G401 (cell line): Measurements from ENCODE around the gene GNG7. TPM values are rescaled to one million over a fixed set of nuclear protein-coding genes. Genes with fewer than 3 reads are reported as not detected.
A peak's percentile ranks its signal among the peaks of the same experiment; 100 is the strongest.
"Not testable (repeated sequence)": the region's sequence is repeated elsewhere in the genome, so short reads cannot be mapped to it uniquely, and the experiment has no call there.

Experiments
- DNase-seq: peaks from one replicate; pipeline ENCODE4 v3.0.0-alpha.2; 2015; ENCODE audit warnings: low spot score
- in situ Hi-C: cut with HindIII; loops from 2 replicates; pipeline ENCODE4 v1.10.0; 2016; ENCODE audit warnings: low sequenced_read_pairs, mixed read lengths
- total RNA-seq: library from RNA; depleted of rRNA; stranded (reverse); fragments of >200 nt; shearing (Covaris generic); gene quantifications from 2 replicates; pipeline ENCODE4 v1.2.3, GENCODE V29; 2014

The GNG7 gene
- total RNA-seq, 1 experiment from 2014 or later, result 9.2 TPM

DNA sequence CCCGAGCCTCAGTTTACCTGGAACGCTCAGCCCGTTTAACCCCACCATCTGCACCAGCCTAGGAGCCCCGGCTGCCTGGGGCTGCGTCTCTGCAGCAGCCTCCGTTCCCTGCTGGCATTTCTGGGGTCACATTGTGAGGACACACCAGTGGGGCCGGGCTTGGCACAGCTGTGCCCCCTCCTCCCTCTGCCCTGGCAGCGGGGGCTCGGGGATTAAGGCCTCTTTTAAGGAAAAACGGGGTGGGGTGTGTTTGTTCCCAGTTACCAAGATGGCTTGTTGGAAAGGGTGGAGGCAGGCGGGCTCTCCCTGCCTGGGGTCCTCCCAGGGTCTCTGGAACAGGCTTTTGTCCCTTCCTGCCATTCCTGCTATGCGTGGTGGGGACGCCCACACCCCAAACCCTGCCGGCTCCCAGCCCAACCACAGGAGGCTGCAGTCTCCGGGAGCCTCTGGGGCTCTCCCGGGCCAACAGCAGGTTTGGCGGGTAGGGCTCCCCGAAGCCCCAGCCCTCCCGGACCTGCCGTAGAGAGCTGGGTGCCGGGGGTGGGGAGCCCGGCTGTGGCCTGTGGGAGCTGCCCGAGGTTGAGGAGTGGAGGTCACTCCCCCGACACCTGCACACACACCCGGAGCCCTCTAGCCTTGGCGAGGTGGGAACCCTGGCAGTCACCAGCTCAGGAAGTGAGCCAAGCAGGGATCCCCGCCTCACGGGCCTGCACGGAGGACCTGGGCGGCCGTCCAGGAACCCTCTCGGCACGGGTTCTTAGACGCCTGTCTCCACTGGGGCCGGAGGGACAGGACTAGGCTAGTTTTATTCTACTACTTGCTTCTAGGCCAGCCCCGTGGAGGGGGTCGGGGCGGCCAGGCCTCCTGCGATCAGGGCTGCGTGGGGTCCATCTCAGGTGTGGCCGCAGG lies 189.7 kb downstream of the GNG7 start:
- in situ Hi-C loops, result no loop called here
- DNase-seq, result no peak

DNA sequence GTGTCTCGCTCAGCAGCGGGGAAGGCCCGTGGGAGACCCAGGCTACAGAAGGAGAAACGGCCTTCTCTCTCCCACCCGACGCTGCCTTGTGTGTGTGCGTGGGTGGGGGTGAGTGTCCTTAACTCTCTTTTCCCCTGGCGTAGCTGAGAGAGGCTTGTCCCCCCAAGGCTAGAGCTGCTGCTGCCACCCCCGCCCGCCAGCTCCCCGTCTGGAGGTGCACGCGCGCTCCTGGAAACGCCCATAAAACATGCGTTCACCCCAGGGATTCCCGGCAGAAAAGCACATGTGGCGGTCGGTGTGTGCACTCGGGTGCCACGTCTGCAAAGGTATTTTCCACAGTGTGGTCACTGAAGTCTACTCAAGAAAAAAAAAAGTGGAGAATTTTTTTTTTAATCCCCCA lies 190.5 kb downstream of the GNG7 start:
- DNase-seq, result no peak
- in situ Hi-C loops, result no loop called here

DNA sequence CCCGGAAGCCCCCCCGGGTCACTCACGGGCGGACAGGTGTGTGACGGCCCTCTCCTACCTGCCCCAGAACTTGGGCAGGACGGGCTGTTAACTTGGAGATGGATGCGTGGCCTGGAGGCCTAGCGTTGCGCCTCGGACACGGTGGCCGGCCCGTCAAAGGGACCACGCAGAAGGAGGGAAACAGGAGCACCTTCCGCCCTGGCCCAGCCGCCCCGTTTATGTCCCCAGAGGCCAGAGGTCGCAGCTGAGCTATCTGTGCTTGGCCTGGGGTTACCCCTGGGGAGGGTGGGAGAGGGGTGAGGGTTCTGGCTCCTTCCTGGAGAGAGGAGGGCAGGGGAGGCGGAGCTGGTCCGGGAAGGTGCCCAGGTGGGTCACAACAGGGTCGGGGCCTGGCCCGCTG lies 190.9 kb downstream of the GNG7 start:
- no peak for DNase-seq
- in situ Hi-C loops, result no loop called here

DNA sequence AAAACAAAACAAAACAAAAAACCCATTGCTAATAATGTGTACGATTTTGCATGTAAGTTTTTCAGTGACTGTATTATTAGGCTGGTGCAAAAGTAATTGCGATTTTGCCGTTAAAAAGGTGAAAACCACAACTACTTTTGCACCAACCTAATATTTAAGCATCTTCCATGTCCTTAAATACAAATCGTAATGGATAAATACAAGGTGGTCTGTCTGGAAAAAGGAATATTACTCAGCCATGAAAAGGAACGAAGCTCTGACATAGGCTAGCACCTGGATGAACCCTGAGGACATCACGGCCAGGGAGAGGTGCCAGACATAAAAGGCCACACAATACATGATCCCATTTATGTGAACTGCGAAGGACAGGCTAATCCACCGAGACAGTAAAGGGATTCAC lies 193.4 kb downstream of the GNG7 start:
- in situ Hi-C loops, result no loop called here
- no peak for DNase-seq

DNA sequence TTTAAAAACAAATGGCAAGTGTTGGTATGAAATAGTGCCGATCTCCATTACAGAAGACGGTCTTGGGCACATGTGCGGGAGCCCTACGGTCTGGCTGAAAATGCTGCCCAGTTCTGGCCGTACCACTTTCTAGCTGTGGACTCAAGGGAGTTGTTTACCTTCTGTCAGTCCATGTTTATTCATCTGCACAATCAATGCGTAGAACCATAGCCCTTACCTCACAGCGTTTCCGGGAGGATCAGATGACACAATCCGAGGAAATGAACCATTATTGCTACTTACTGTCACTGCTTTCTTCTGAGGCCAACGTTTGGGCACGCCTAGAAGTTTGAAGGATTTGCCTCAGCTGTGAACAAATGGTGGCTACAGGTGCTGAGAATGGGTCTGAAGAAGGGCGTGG lies 195.4 kb downstream of the GNG7 start:
- no peak for DNase-seq

DNA sequence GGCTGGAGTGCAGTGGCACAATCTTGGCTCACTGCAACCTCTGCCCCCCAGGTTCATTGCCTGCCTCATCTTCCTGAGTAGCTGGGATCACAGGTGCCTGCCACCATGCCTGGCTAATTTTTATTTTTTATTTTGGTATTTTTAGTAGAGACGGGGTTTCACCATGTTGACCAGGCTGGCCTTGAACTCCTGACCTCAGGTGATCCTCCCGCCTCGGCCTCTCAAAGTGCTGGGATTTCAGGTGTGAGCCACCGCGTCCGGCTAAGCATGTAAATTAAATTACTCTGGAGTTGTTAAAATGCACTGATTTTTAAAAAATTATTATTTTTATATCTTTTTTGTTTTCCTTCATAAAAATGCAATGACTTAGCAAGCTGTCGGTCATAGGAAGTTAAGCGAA lies 195.8 kb downstream of the GNG7 start:
- in situ Hi-C loops, result not testable (repeated sequence)

More for the DNA sequence above, 195.4 kb downstream of the GNG7 start:
- in situ Hi-C loops, result no loop called here

DNA sequence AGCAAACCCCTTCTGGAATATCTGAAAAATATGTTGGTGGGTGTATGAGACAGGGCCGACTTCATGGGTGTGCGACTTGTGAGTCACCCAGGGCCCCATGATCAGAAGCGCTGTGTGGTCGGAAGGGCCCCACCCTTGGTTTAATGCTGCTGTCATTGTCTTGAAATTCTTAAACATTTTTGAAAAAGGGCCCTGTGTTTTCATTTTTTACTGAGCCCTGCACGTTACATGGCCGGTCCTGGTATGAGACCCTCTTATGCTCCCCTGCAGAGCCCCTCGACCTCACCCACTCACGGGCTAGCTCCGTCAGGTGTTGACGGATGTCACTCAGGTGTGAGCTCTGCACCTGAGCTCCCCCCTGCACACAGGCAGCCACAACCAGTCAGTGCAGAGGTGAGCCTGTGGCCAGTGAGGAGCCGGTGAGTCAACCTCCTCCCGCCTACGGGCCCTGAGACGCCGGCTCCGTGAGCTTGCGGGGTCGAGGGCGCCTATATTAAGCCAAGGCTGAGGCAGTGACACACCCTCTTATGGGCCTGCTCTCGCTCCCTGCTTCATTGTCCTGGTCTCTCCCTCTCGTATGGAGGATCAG lies 198.9 kb downstream of the GNG7 start:
- in situ Hi-C loops, result no loop called here
- DNase-seq, result no peak

More for the DNA sequence above, 195.8 kb downstream of the GNG7 start:
- DNase-seq, result not testable (repeated sequence)

DNA sequence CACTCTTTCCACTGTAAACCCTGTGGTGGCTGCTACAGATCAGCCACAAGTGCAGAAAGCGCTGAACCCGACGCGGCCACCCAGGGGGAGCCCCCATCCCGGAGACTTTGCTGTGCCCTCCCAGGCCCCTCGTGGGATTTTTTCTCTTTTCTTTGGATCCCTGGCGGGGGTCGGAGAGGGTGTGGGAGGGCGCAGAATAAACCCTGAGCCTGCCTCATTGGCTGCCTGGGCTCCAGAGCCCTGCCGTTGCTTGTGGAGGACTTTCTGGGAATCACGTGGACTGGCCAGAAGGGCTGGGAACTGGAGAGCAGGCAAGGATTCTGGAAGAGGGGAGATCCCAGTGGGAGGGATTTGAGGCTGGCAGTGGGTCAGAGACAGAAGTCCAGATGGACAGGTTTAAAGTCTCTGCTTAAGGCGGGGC lies 201.6 kb downstream of the GNG7 start:
- in situ Hi-C loops, result no loop called here
- DNase-seq, result peak; percentile 56

DNA sequence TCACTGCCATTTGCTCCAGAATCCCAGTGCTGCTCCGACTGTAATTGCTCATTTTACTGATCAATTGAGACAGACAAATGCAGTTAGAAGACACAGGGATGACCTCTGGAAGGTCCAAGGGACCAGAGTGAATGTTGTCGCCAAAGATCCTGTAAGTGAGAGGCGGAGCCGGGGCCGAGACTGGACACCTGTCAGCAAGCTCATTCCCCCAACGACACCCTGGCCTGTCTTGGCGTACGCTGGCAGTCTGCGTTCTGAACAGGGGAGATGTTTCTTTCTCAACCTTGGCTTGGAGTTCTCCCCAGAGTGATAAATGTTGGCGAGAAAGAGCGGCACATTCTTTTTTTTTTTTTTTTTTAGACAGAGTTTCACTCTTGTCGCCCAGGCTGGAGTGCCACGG lies 202.3 kb downstream of the GNG7 start:
- in situ Hi-C loops, result no loop called here

DNA sequence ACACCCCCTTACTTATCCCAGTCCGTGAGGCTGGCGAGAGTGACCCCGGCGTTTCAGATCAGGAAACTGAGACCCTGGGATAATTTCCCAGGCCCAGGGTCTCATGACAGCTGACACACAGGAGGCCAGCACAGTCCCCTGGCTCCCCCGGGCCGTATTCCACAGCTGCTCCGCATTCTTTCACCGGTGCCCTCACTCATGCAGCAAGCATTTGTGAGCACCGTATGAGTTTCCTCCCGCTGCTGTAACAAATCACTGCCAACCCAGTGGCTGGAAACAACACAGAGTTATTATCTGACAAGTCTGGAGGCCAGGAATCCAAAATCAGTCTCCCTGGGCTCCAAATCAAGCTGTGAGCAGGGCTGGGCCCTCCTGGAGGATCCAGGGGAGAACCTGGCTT lies 205.3 kb downstream of the GNG7 start:
- DNase-seq, result no peak
- in situ Hi-C loops, result no loop called here

More for the DNA sequence above, 202.3 kb downstream of the GNG7 start:
- no peak for DNase-seq

DNA sequence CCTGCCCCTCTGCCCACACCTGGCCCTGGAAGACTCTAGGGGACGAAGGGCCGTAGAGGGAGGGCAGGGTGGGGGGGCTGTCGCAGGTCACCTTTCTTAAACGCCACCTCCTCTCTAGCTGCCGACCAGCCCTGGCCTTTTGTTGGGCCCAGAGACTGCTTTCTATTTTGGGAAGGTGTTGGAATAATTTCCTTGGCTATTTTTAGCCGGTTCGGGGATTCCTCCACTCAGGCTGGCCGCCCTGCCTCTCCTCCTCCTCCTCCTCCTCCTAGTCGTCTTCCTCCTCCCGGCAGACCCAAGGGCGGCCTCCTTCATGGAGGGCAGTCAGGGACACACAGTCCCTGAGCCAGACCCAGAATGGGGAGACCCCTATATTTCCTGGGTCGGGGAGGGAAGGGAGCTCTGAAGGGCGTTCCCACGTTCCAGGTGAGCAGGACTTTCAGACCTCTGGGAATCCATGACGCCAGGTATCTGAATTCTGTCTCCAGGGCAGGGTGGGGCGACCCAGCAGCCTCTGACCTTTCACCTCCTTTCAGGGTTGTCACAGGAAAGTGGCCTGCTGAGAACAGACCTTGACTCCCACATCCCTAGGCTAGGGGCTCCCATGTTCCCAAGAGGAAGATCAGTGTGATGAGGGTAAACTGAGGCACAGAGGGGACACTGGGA lies 206.7 kb downstream of the GNG7 start:
- in situ Hi-C loops, result no loop called here
- DNase-seq, result peak; percentile 64

DNA sequence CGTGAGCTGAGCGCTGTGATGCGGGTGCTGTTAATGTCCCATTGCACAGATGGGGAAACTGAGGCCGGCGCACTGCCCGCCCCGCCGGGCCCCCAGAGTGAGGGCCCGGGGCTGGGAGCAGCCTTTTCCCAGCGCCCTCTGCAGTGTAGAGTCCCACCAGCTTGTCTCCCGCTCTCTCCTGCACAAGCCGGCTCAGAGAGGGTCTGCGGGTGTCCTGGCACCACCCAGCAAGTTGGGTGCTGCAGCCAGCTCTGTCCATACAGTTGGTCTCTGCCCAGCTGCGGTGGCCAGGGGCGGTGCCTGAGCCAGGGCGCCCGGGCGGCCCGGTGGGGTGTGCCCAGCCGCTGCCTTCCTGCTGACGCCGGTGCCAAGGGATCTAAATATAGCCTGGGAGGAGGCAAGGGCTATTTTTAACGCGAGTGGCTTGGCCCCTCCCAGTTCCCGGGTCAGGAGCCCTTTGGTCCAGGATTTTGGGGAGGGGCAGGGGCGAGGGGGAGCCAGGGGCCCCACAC lies 207.3 kb downstream of the GNG7 start:
- DNase-seq, result peak; percentile 67
- in situ Hi-C loops, result no loop called here

DNA sequence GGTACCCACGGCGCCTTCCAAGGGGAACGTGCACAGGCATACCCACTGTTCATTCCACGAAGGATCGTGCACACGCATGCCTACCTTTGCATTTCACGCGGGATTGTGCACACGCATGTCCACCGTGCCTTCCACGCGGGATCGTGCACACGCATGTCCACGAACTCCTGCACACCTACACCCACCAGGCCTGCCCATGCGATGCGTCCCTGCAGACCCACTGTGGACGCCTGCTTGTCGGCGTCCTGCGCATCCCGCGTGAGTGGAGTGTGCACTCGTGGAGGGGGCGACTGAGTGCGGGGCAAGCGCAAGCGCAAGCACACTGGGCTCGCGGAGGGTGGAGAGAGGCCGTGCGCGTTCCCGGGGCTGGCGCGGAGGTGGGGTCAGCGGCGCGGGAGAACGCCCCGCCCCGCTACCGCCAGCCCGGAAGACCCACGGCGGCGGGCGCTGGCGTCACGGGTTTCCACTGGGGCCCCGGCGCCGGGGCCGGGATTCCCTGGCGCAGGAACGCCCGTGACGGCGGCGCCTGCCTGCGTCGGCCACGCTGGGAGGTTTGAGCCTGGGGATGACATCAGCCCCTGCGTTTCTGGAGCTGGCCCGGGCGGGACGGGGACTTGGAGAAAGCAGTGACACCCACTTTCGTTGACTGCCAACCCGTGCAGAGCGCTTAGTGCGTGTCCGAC lies 207.9 kb downstream of the GNG7 start:
- DNase-seq, result peak; percentile 68
- in situ Hi-C loops, result no loop called here

DNA sequence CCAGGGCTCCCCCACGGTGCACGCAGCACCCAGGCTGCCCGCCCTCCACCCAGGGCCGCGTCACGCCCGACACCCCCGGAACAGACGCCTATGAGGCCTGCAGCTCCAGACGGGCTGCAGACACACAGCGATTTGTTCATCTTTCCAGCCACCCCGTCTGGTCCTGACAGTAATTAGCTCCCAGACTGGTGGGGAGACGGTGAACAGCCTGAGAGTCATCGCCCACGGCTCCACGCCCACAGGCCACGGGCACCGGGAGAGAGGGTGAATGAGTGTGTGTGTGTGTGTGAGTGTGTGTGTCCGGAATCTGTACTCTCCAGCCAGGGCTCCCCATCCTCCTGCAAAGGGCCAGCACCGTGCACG lies 208.4 kb downstream of the GNG7 start:
- in situ Hi-C loops, result no loop called here
- DNase-seq, result no peak

DNA sequence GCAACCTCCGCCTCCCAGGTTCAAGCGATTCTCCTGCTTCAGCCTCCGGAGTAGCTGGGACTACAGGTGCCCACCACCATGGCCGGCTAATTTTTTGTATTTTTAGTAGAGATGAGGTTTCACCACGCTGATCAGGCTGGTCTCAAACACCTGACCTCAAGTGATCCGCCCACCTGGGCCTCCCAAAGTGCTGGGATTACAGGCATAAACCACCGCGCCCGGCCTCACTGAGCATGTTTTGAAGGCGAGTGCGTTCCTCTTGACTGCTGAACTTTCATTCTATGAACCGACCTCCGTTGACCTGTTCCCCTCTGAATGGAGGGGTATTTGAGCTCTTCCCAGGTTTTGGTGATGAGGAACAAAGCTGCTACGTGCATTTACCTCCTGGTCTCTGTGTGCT lies 209.0 kb downstream of the GNG7 start:
- DNase-seq, in situ Hi-C loops: not testable (repeated sequence)

DNA sequence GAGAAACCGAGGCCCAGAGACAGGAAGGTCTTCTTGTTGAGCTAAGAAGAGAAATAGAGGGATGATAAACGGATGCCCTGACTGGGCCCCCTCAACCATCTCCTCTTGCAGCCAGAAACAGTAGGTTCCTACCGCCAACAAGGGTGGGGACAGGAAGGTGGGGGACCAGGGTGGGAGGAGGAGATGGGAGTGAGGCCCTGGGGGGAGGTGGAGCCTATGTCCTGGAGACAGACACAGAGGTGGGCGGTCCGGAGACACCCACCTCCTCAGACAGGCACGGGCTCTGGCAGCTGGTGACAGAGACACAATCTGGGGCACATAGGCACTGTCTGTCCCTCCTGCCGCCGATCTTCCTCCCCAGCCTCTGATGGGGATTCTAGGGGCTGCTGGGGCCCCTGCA lies 209.6 kb downstream of the GNG7 start:
- no peak for DNase-seq

DNA sequence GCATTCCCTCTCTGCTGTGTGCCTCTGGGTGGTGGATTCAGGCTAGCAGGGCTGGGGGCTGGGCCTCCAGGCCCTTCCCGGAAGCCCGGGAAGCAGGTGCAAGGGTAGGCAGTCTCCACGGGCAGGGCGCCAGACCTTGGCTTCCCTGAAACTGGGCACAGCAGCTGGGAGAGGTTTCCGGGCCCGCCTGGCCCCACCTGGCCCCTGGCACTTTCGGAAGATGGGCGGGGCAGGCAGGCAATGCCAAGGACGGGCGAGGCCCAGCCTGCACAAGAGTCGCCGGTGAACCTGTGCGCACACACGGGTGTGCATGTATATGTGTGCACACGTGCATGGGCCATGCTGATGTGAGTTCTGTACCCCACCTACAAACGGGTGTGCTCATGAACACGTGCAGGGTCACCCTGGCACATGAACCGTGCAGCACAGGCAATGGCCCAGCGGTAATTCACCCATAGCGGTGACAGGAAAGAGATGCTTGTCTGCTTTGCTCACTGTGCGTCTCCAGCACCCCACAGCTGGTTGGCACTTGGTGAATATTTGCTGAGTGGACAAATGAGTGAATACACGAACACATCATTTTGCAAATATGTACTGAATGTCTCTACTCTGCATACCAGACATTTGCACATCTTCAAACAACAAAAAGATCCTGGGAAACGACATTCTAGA lies 211.2 kb downstream of the GNG7 start:
- DNase-seq, result no peak
- in situ Hi-C loops, result no loop called here

More for the DNA sequence above, 209.6 kb downstream of the GNG7 start:
- in situ Hi-C loops, result no loop called here

DNA sequence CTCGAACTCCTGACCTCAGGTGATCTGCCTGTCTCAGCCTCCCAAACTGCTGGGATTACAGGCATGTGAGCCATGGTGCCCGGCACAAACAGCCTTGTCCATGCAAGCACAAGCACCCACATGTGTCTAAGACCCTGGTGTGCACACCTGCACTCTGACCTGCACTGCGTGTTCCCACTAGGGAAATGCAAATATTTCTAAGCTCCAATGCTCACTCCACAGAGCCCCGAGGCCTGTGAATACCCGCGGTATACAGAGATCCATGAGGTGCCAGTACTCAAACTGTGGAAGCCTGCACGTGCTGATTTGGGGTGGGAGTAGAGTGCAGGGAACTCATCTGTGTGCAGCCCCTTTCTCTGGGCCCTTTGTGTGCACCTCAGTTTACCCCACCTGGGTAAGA lies 211.8 kb downstream of the GNG7 start:
- in situ Hi-C loops, result no loop called here
- DNase-seq, result no peak
